Muscle layer of duodenum (tissue), 2 donors: ENCODE measurements around the gene CREB3L1.
"Not testable (repeated sequence)": the region's sequence is repeated elsewhere in the genome, so short reads cannot be mapped to it uniquely, and the experiment has no call there.

Experiments used
- H3K27ac ChIP-seq: one replicate; pipeline ENCODE4 v1.7.0; 2013; ENCODE audit warnings: mild to moderate bottlenecking, low read length
- H3K27me3 ChIP-seq: one replicate; pipeline ENCODE4 v1.7.0; 2013; ENCODE audit warnings: low read depth, mild to moderate bottlenecking, control low read depth, low read length
- H3K36me3 ChIP-seq, 2 donors: one replicate each; pipeline ENCODE4 v1.7.0; 2013; ENCODE audit warnings: low read length in 2 of 2, control low read depth in 1 of 2, mild to moderate bottlenecking in 1 of 2; ENCODE audit not compliant: insufficient read depth in 2 of 2, control insufficient read depth in 1 of 2
- H3K4me1 ChIP-seq, 2 donors: one replicate each; pipeline ENCODE4 v1.7.0; 2013; ENCODE audit warnings: low read length in 2 of 2, mild to moderate bottlenecking in 2 of 2, control low read depth in 1 of 2, moderate library complexity in 1 of 2; ENCODE audit not compliant: insufficient read depth in 2 of 2, control insufficient read depth in 1 of 2
- H3K4me3 ChIP-seq, 2 donors: one replicate each; pipeline ENCODE4 v1.7.0; 2013; ENCODE audit warnings: low read length in 2 of 2, low read depth in 1 of 2, mild to moderate bottlenecking in 1 of 2
- H3K9me3 ChIP-seq, 2 donors: one replicate each; pipeline ENCODE4 v1.7.0; 2013; ENCODE audit warnings: low read length in 2 of 2, control low read depth in 1 of 2, mild to moderate bottlenecking in 1 of 2; ENCODE audit not compliant: control insufficient read depth in 1 of 2
- donor health status: healthy.

The CREB3L1 gene

DNA sequence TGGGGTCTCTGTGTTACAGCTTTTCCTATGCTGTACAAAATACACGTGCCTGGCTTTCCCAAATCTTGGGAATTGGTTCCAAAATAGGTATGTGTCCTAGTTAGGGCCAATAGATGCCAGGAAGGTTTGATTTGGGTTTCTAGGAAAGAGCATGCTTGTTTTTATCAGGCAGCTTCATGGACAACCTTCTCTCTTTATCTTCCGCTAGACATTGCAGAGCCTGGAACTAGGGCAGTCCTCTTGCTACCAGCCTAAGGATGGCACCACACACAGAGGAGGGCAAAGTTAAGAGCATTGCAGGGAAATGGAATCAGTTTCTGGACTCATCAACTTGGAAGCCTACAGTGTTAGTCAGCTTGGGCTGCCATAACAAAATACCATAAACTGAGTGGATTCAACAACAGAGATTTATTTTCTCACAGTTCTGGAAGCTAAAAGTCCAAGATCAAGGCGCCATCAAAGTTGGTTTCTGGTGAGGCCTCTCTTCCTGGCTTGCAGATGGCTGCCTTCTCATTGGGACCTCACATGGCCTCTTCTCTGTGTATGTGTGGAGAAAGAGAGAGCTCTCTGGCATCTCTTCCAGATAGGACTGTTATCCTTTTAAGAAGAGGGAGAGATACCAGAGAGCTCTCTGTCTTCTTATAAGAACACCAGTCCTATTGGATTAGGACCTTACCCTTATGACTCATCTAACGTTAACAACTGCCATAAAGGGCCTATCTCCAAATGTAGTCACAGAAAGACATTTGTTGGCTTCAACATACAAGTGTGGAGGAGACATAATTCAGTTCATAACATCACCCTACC is 27.3 kb upstream of the CREB3L1 start:
- no peaks in the 10 kb centered on the region for H3K27me3 ChIP-seq
- no peak overlapping the region for H3K27ac ChIP-seq
- H3K9me3 ChIP-seq, result no peaks in the 10 kb centered on the region
- no peak overlapping the region for H3K4me3 ChIP-seq
- no peaks in the 10 kb centered on the region for H3K36me3 ChIP-seq
- no peaks in the 10 kb centered on the region for H3K4me1 ChIP-seq

DNA sequence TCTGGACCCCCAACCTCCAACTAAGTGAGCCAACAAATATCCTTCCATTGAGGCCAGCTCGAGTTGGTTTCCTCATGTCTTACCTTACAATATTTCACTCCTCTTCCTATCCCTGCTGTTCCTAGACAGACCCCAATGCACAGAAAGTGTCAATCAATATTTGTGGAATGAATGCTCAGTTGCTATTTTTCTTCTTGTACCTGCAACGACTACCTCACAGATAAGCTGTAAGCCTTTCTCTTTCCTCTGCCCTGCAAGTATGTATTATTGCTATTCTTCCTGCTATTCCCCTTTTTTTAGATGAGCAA is 26.8 kb upstream of the CREB3L1 start:
- no peaks in the 10 kb centered on the region for H3K27me3 ChIP-seq
- no peak overlapping the region for H3K4me3 ChIP-seq
- H3K9me3 ChIP-seq, result no peaks in the 10 kb centered on the region
- no peak overlapping the region for H3K27ac ChIP-seq
- no peaks in the 10 kb centered on the region for H3K4me1 ChIP-seq
- H3K36me3 ChIP-seq, result no peaks in the 10 kb centered on the region

DNA sequence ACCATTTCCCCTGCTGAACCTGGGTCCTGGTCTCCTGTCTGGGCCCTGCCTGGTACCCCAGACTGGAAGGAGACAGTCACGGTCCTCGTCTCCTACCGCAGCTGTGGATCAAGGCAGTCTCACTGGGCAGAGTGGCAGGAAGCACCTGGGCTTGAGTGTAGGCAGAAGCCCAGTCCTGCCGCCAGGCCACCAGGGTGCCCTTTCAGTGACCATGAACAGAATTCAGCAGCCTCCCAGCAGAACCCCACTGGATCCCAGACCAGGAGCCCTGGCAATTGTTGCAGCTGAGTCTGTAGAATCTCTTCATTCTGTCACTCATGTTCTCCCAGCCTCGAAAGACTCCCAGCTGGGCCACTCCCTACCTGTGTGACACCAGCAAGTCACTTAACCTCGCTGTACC is 25.5 kb upstream of the CREB3L1 start:
- Histone ChIP-seq H3K9me3 (no peaks in the 10 kb centered on the region), H3K27ac (no peak overlapping the region), H3K4me3 (no peak overlapping the region), H3K36me3 (no peaks in the 10 kb centered on the region), H3K27me3 (no peaks in the 10 kb centered on the region), H3K4me1 (no peaks in the 10 kb centered on the region)

DNA sequence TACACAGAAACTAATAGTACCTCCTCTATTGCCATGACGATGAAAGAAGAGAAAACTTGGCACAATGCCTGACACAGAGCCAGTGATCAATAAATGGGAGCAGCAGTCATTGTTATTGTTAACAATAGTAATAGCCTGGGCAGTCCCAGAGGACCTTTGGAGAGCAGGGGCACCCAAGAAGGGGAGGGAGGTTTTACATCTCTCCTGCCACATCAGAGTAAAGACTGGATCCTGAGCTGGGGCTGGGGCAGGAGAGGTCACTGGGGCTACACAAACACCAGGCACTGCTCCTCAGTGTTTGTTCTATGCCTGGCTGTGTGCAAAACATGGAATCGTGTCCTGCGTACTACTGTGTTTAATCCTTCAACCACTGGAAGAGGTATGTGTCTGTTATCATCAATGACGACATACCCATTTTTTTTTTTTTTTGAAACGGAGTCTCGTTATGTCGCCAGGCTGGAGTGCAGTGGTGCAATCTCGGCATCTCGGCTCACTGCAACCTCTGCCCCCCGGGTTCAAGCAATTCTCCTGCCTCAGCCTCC is 25.0 kb upstream of the CREB3L1 start:
- H3K4me3 ChIP-seq, result no peak overlapping the region
- no peaks in the 10 kb centered on the region for H3K4me1 ChIP-seq
- no peaks in the 10 kb centered on the region for H3K36me3 ChIP-seq
- no peaks in the 10 kb centered on the region for H3K27me3 ChIP-seq
- no peaks in the 10 kb centered on the region for H3K9me3 ChIP-seq
- H3K27ac ChIP-seq, result no peak overlapping the region

DNA sequence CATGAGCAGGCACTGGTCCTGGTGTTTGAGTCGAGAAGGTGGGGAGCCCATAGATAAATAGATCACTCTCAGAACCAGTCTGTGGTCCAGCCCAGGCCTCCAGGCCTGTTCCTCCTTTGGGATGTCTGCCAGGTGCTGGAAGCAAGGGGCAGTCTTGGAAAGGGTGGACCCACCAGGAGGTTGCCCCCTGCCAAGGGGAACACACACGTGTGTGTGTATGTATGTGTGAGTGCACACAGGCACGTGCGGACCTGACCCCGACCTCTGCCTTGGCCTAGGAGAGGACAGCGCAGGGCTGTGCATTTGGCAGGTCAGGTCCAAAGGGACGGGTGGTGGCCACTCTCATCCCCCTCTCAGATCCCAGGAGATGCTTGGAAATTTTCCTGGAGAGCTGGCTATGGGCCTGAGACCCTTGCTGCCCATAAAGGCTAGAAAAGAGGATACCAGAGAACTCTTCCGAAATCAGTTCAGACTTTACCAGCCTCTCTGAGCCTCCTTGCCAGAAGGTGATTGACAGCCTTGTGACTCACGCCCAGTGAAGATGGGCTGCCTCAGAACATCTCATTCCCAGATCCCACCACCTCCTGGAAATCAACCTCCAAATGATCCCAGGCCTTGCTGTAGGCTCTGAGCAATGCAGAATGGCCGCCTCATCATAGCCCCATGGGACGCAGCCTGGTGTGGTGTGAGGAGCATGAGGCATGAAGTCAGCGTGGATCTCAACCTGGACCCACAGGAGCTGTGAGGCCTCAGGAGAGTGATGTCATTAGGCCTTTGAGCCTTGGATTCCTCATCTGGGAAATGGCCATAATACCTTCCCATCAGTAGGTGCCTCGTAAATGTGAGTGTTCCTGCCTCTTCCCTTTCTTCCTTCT is 24.0 kb upstream of the CREB3L1 start:
- no peaks in the 10 kb centered on the region for H3K27me3 ChIP-seq
- no peak overlapping the region for H3K27ac ChIP-seq
- H3K9me3 ChIP-seq, result no peaks in the 10 kb centered on the region
- no peaks in the 10 kb centered on the region for H3K36me3 ChIP-seq
- no peak overlapping the region for H3K4me3 ChIP-seq
- no peaks in the 10 kb centered on the region for H3K4me1 ChIP-seq

DNA sequence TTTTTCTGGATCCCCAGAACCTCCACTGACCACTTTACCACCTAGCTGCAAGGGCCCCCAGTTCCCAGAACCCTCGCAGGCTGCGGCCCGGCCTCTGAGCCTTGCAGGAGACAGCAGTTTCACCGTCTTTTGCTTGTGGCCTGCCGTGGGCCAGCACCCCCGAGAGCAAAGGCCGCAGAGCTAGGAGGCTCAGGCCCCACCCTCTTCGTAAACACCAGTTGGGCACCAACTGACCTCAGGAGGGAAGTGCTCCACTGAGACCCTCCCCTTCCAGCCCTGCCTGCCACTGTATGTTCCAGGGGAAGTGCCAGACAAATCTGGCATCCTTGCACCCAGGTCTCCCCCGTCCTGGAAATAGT is 23.4 kb upstream of the CREB3L1 start:
- H3K27me3 ChIP-seq, result no peaks in the 10 kb centered on the region
- no peaks in the 10 kb centered on the region for H3K4me1 ChIP-seq
- no peaks in the 10 kb centered on the region for H3K9me3 ChIP-seq
- H3K27ac ChIP-seq, result no peak overlapping the region
- no peak overlapping the region for H3K4me3 ChIP-seq
- no peaks in the 10 kb centered on the region for H3K36me3 ChIP-seq

DNA sequence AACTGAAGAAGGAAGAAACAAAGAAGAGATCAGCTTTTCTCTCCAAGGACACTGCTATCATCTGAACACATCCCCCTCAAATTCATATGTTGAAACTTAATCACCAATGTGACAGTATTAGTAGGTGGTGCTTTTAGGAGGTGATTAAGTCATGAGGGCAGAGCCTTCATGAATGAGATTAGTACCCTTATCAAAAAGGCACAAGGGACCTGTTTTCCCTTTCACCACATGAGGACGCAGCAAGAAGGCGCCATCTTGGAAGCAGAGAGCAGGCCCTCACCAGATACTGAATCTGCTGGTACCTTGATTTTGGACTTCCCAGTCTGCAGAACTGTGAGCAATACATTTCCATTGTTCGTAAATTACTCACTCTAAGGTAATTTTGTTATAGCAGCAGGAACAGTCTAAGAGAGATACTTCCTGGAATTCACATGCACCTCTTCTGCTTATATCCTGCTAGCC is 20.9 kb upstream of the CREB3L1 start:
- no peaks in the 10 kb centered on the region for H3K36me3 ChIP-seq
- no peaks in the 10 kb centered on the region for H3K4me1 ChIP-seq
- H3K4me3 ChIP-seq, result no peak overlapping the region
- no peaks in the 10 kb centered on the region for H3K9me3 ChIP-seq
- H3K27me3 ChIP-seq, result no peaks in the 10 kb centered on the region
- H3K27ac ChIP-seq, result no peak overlapping the region

DNA sequence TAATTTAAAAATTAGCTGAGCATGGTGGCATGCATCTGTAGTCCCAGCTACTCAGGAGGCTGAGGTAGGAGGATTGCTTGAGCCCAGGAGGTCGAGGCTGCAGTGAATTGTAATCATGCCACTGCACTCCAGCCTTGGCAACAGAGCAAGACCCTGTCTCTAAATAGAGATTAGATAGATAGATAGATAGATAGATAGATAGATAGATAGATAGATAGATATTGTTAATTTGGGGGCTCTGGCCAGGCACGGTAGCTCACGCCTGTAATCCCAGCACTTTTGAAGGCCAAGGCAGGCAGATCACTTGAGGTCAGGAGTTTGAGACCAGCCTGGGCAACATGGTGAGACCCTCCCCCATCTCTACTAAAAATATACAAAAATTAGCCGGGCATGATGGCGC is 18.1 kb upstream of the CREB3L1 start:
- not testable (repeated sequence) for H3K9me3 ChIP-seq, H3K27ac ChIP-seq, H3K36me3 ChIP-seq, H3K4me3 ChIP-seq, H3K4me1 ChIP-seq, H3K27me3 ChIP-seq

DNA sequence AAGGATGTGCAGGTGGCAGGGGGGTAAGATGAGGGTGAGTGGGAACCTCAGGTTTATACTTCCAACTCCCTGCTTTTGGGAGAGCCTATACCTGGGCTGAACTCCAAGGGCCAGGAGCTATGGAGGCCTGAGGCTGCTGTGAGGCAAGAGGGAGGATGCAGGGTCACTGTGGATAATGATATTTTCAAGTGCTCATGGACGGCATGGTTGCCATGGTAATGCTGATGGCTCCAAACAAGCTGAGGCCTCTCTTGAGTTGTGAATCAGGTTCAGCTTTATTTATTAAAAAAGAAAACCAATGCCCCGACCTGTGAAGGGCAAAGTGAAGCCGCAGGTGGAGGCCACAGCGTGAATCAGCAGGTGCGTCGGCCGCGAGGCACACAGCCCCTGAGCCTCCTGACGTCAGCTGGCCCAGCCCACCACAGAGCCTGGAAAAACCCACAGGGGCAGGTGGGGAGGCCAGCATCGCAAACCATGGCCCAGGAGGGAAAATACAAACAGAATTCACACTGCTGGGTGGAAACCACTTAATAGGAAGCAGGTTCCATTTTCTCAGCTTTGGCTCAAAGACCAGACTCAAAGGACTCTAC is 17.4 kb upstream of the CREB3L1 start:
- no peaks in the 10 kb centered on the region for H3K36me3 ChIP-seq
- no peak overlapping the region for H3K4me3 ChIP-seq
- no peaks in the 10 kb centered on the region for H3K4me1 ChIP-seq
- H3K9me3 ChIP-seq, result no peaks in the 10 kb centered on the region
- H3K27me3 ChIP-seq, result no peaks in the 10 kb centered on the region
- H3K27ac ChIP-seq, result no peak overlapping the region

DNA sequence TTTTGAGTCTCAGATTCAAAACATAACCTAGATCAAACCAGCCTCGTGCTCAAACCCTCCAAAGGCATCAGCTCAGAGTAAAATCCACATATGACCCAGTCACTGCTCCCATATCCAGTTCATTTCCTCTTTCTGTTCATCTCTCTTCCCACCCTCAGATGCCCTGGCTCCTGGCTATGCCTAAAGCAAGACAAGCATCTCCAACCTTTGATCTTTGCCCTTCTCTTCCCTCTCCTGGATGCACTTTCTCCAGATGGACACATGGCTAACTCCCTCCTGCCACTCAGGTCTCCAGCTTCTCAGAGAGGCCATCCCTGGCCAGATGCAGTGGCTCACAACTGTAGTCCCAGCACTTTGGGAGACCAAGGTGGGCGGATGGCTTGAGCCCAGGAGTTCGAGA is 14.3 kb upstream of the CREB3L1 start:
- Histone ChIP-seq H3K4me3 (no peak overlapping the region), H3K4me1 (no peaks in the 10 kb centered on the region)

DNA sequence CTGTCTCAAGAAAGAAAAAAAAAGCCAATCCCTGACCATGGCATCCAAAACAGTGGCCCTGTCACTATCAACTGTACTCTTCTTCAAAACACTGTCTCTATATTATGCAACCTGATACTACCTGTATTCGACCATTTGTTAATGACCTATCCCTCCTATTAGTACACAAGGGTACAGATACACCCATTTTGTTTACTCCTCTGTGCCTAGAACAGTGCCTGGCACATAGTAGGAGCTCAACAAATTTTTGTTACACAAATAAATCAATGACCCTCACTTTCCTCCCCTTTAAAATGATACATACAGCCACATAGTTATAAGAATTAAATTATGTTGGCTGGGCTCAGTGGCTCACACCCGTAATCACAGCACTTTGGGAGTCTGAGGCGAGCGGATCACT is 13.4 kb upstream of the CREB3L1 start:
- H3K4me3 ChIP-seq, result no peak overlapping the region
- H3K27ac ChIP-seq, result no peak overlapping the region
- H3K36me3 ChIP-seq, result no peaks in the 10 kb centered on the region
- no peaks in the 10 kb centered on the region for H3K9me3 ChIP-seq
- H3K4me1 ChIP-seq, result no peaks in the 10 kb centered on the region
- H3K27me3 ChIP-seq, result no peaks in the 10 kb centered on the region

More for the DNA sequence above, 14.3 kb upstream of the CREB3L1 start:
- H3K36me3 ChIP-seq, result no peaks in the 10 kb centered on the region
- no peak overlapping the region for H3K27ac ChIP-seq
- no peaks in the 10 kb centered on the region for H3K9me3 ChIP-seq
- no peaks in the 10 kb centered on the region for H3K27me3 ChIP-seq
